Renal pelvis (tissue), 4 donors: ENCODE data around the gene SMAP1. TPM values are rescaled to one million over a fixed set of nuclear protein-coding genes. Genes with fewer than 3 reads are reported as not detected.

Source experiments
- DNase-seq: peaks from one replicate; pipeline ENCODE4 v3.0.0-alpha.2; 2013
- polyA plus RNA-seq, 3 donors: library from polyadenylated mRNA; unstranded; fragments of 120-200 nt; gene quantifications; one replicate each; pipeline ENCODE4 v1.2.1, GENCODE V29; 2013; ENCODE audit not compliant: insufficient read length in 3 of 3

The SMAP1 gene
- polyA plus RNA-seq, 3 donors: 25.8 to 28.9 (median 27.2) TPM

GRCh38 chr6:70673601-70674000 lies 5.9 kb downstream of the SMAP1 start:
- DNase-seq: no peak

- DNase-seq: no peak
Observed at GRCh38 chr6:70675822-70676221, 8.1 kb downstream of the SMAP1 start.

- no peak for DNase-seq
Observed at GRCh38 chr6:70676821-70677220, 9.1 kb downstream of the SMAP1 start.

- no peak for DNase-seq
Observed at GRCh38 chr6:70680396-70680795, 12.7 kb downstream of the SMAP1 start.

GRCh38 chr6:70684794-70685493 lies 17.3 kb downstream of the SMAP1 start:
- DNase-seq: no peak

GRCh38 chr6:70685494-70686180 lies 18.0 kb downstream of the SMAP1 start:
- DNase-seq: no peak

GRCh38 chr6:70686548-70687133 lies 19.0 kb downstream of the SMAP1 start:
- DNase-seq: peak; percentile 41

GRCh38 chr6:70693887-70694286 lies 26.2 kb downstream of the SMAP1 start:
- no peak for DNase-seq

GRCh38 chr6:70694371-70694770 lies 26.7 kb downstream of the SMAP1 start:
- DNase-seq: no peak

- DNase-seq: no peak
Observed at GRCh38 chr6:70700922-70701876, 33.5 kb downstream of the SMAP1 start.

- no peak for DNase-seq
Observed at GRCh38 chr6:70705772-70706171, 38.1 kb downstream of the SMAP1 start.

- peak; percentile 34 for DNase-seq
Observed at GRCh38 chr6:70706491-70707123, 38.9 kb downstream of the SMAP1 start.

GRCh38 chr6:70707893-70708292 lies 40.2 kb downstream of the SMAP1 start:
- DNase-seq: no peak

GRCh38 chr6:70708448-70708847 lies 40.8 kb downstream of the SMAP1 start:
- no peak for DNase-seq

GRCh38 chr6:70709826-70710225 lies 42.1 kb downstream of the SMAP1 start:
- no peak for DNase-seq

GRCh38 chr6:70714716-70715257 lies 47.1 kb downstream of the SMAP1 start:
- no peak for DNase-seq

- DNase-seq: no peak
Observed at GRCh38 chr6:70717038-70717801, 49.5 kb downstream of the SMAP1 start.

GRCh38 chr6:70724524-70724923 lies 56.8 kb downstream of the SMAP1 start:
- no peak for DNase-seq

GRCh38 chr6:70725817-70726415 lies 58.2 kb downstream of the SMAP1 start:
- no peak for DNase-seq

- no peak for DNase-seq
Observed at GRCh38 chr6:70734381-70734780, 66.7 kb downstream of the SMAP1 start.
